ENCODE results near the gene SLC38A8. TPM values are rescaled to one million over a fixed set of nuclear protein-coding genes. Genes with fewer than 3 reads are reported as not detected.

The SLC38A8 gene
- total RNA-seq, 6 donors from 2014 or later: not detected

- Histone ChIP-seq H3K36me3 (peaks cover 7 to 45% (median 22%) of the 10 kb centered on the region in 4 donors), H3K4me3 (no peak overlapping the region), H3K9me3 (no peaks in the 10 kb centered on the region), H3K4me1 (peaks cover 0 to 3% (median 2%) of the 10 kb centered on the region in 4 donors), H3K27ac (no peak overlapping the region), H3K27me3 (no peaks in the 10 kb centered on the region)
- 86 to 87% methylated on average over 7 of the region's 7 CpGs for WGBS, 2 donors
- DNase-seq (no peak), ATAC-seq (ENCODE audit: low FRiP score in 2 of 2) (no peak)
- no peak for TF ChIP-seq EP300 (IDR thresholded peaks at IDR 0.05)
- TF ChIP-seq, protein P1, sequence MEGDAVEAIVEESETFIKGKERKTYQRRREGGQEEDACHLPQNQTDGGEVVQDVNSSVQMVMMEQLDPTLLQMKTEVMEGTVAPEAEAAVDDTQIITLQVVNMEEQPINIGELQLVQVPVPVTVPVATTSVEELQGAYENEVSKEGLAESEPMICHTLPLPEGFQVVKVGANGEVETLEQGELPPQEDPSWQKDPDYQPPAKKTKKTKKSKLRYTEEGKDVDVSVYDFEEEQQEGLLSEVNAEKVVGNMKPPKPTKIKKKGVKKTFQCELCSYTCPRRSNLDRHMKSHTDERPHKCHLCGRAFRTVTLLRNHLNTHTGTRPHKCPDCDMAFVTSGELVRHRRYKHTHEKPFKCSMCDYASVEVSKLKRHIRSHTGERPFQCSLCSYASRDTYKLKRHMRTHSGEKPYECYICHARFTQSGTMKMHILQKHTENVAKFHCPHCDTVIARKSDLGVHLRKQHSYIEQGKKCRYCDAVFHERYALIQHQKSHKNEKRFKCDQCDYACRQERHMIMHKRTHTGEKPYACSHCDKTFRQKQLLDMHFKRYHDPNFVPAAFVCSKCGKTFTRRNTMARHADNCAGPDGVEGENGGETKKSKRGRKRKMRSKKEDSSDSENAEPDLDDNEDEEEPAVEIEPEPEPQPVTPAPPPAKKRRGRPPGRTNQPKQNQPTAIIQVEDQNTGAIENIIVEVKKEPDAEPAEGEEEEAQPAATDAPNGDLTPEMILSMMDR (IDR thresholded peaks at IDR 0.05): no peak
Observed at GRCh38 chr16:84048270-84048669, 5.7 kb upstream of the SLC38A8 start.

GRCh38 chr16:84047626-84048025, 5.0 kb upstream of the SLC38A8 start:
- Histone ChIP-seq H3K9me3 (no peaks in the 10 kb centered on the region), H3K36me3 (peaks cover 7 to 38% (median 19%) of the 10 kb centered on the region in 4 donors), H3K27ac (no peak overlapping the region), H3K27me3 (no peaks in the 10 kb centered on the region), H3K4me1 (peaks cover 1 to 9% (median 7%) of the 10 kb centered on the region in 4 donors), H3K4me3 (no peak overlapping the region)
- DNase-seq: no peak
- ATAC-seq (ENCODE audit: low FRiP score in 2 of 2): peak in 1 of 2 donors; percentile 17
- 88 to 98% methylated on average over 1 to 6 of the region's 6 CpGs for WGBS, 2 donors
- TF ChIP-seq POLR2AphosphoS5 (IDR thresholded peaks at IDR 0.05) (no peak), POLR2A (IDR thresholded peaks at IDR 0.05) (no peak), EP300 (IDR thresholded peaks at IDR 0.05) (no peak)
- TF ChIP-seq, protein P1 (IDR thresholded peaks at IDR 0.05): no peak

GRCh38 chr16:84047206-84047605, 4.6 kb upstream of the SLC38A8 start:
- no peak for ATAC-seq (ENCODE audit: low FRiP score in 2 of 2)
- Histone ChIP-seq H3K4me3 (no peak overlapping the region), H3K4me1 (peaks cover 3 to 10% (median 8%) of the 10 kb centered on the region in 4 donors), H3K9me3 (no peaks in the 10 kb centered on the region), H3K27me3 (no peaks in the 10 kb centered on the region), H3K27ac (no peak overlapping the region), H3K36me3 (peaks cover 4 to 34% (median 18%) of the 10 kb centered on the region in 4 donors)
- DNase-seq: no peak
- TF ChIP-seq POLR2A (IDR thresholded peaks at IDR 0.05) (no peak), POLR2AphosphoS5 (IDR thresholded peaks at IDR 0.05) (no peak), EP300 (IDR thresholded peaks at IDR 0.05) (no peak)
- TF ChIP-seq, protein P1 (IDR thresholded peaks at IDR 0.05): no peak
- 89 to 95% methylated on average over 6 of the region's 6 CpGs for whole genome bisulfite sequencing, 2 donors

DNA sequence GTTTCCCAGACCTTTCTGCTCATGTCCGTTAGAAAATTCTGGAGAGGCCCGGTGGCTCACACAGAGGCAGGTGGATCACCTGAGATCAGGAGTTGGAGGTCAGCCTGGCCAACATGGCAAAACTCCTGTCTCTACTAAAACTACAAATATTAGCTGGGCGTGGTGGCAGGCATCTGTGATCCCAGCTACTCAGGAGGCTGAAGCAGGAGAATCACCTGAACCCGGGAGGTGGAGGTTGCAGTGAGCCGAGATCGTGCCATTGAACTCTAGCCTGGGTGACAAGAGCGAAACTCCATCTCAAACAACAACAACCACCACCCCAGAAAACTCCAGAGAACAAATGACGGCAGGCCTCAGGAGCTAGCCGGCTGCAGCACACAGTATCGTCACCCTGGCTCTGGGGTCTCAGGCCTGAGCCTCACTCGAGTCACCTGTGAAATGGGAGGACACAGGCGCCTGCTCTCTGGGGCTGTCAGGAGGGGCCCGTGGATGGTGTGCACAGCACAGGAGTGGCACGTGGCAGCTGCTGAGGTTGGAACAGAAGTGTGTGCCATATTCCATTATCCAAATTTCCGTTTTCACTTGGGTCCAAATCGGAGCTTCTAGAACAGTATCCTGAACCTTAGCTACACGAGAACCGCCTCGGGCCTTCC, 3.3 kb upstream of the SLC38A8 start:
- H3K27me3 ChIP-seq: no peaks in the 10 kb centered on the region
- WGBS, 2 donors: 92 to 95% methylated on average over 10 to 19 of the region's 19 CpGs
- TF ChIP-seq, protein P1 (IDR thresholded peaks at IDR 0.05): no peak
- TF ChIP-seq POLR2AphosphoS5 (IDR thresholded peaks at IDR 0.05): no peak
- TF ChIP-seq POLR2A (IDR thresholded peaks at IDR 0.05): no peak
- no peak for TF ChIP-seq EP300 (IDR thresholded peaks at IDR 0.05)
- peaks cover 2 to 26% (median 14%) of the 10 kb centered on the region in 4 donors for H3K36me3 ChIP-seq
- ATAC-seq (ENCODE audit: low FRiP score in 2 of 2): no peak
- no peaks in the 10 kb centered on the region for H3K9me3 ChIP-seq
- H3K4me3 ChIP-seq: no peak overlapping the region
- H3K27ac ChIP-seq: no peak overlapping the region
- no peak for DNase-seq
- H3K4me1 ChIP-seq: peaks cover 3 to 10% (median 8%) of the 10 kb centered on the region in 4 donors
